ENCODE results near the gene SERPINI1.

DNA sequence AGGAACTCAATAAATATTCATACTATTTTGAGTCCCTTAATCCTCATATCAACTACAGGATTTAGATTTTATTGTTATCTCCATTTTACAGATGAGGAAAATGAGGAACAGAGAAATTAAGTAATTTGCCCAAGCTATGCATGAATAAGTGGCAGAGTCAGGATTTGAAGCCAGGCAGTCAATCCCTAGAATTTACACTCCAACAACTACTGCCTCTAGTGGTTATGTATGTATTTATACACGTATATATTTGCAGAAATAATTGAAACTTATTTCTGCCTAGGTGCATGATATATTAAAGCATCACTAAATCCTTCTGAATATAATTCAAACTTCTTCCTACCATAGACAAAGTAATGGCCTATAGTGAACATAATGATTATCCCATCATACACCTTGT, 137.4 kb downstream of the SERPINI1 start:
- TF ChIP-seq POLR2A (IDR thresholded peaks at IDR 0.05) (no peak), EP300 (IDR thresholded peaks at IDR 0.05) (no peak), POLR2AphosphoS5 (IDR thresholded peaks at IDR 0.05) (no peak)
- TF ChIP-seq, protein P1, sequence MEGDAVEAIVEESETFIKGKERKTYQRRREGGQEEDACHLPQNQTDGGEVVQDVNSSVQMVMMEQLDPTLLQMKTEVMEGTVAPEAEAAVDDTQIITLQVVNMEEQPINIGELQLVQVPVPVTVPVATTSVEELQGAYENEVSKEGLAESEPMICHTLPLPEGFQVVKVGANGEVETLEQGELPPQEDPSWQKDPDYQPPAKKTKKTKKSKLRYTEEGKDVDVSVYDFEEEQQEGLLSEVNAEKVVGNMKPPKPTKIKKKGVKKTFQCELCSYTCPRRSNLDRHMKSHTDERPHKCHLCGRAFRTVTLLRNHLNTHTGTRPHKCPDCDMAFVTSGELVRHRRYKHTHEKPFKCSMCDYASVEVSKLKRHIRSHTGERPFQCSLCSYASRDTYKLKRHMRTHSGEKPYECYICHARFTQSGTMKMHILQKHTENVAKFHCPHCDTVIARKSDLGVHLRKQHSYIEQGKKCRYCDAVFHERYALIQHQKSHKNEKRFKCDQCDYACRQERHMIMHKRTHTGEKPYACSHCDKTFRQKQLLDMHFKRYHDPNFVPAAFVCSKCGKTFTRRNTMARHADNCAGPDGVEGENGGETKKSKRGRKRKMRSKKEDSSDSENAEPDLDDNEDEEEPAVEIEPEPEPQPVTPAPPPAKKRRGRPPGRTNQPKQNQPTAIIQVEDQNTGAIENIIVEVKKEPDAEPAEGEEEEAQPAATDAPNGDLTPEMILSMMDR (IDR thresholded peaks at IDR 0.05) = no peak
